Measurements from ENCODE around the gene SUN3. TPM values are rescaled to one million over a fixed set of nuclear protein-coding genes. Genes with fewer than 3 reads are reported as not detected.

SUN3 gene
- total RNA-seq, 2 experiments from 2014 or later: 0.95 TPM; not detected in 1

DNA sequence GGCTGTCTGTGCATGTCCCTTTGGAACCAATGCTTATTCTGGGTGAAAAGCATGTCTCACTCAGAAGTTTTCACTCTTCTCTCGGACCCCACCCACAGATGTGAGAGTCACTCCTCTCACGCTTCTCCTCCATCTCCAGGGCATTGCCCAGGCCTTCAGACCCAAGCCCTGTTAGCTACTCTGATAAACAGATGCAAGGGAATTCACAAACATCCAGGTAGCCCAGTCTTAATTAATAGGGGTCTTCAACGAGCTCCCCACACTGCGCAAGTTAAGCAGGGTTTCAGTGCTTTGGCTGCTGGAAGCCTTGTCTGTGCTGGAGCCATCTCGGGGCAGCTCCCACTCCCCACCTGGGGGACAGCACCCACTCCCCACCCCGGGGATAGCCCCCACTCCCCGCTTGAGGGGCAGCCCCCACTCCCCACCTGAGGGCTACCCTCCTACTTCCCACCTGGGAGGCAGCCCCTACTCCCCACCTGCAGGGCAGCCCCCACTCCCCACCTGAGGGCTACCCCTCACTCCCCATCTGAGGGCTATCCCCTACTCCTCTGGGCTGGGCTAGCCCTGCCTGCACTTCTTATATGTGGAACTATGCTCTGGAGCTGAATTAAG, 89.4 kb downstream of the SUN3 start:
- DNase-seq: no peak
- intact Hi-C loops (cut with micrococcal nuclease): loop anchor here (10.0 kb wide), 1 partner anchor 65 kb away; no protein-coding TSS in a partner anchor
- Mint-ChIP-seq H3K4me1 (ENCODE audit: low read depth) (peaks cover 5% of the 10 kb centered on the region), H3K27me3 (no peaks in the 10 kb centered on the region), H3K36me3 (ENCODE audit: low read depth) (no peaks in the 10 kb centered on the region), H3K4me3 (no peak overlapping the region), H3K9me3 (no peaks in the 10 kb centered on the region), H3K27ac (no peak overlapping the region)
- no peak for TF ChIP-seq CTCF (IDR thresholded peaks at IDR 0.05)
- ATAC-seq: no peak
- CTCF ChIA-PET: interaction anchor here (0.9 to 4.1 kb wide), 3 partner anchors 17 to 674 kb away, joined by 3 to 17 read pairs (median 3); no protein-coding TSS in a partner anchor
- POLR2A ChIA-PET: no interaction called here

- no peaks in the 10 kb centered on the region for H3K9me3 Mint-ChIP-seq
- H3K4me1 Mint-ChIP-seq (ENCODE audit: low read depth): peaks cover 5% of the 10 kb centered on the region
- ChIA-PET POLR2A (no interaction called here), CTCF (interaction anchor here (0.9 to 4.1 kb wide), 5 partner anchors 11 to 673 kb away, joined by 3 to 17 read pairs (median 3); no protein-coding TSS in a partner anchor)
- no peak overlapping the region for H3K27ac Mint-ChIP-seq
- no peaks in the 10 kb centered on the region for H3K27me3 Mint-ChIP-seq
- H3K4me3 Mint-ChIP-seq: no peak overlapping the region
- TF ChIP-seq CTCF (IDR thresholded peaks at IDR 0.05): no peak
- no peak for ATAC-seq
- intact Hi-C loops (cut with micrococcal nuclease): loop anchor here (10.0 kb wide), 1 partner anchor 64 kb away; no protein-coding TSS in a partner anchor
- no peak for DNase-seq
- H3K36me3 Mint-ChIP-seq (ENCODE audit: low read depth): no peaks in the 10 kb centered on the region
These were observed 90.2 kb downstream of the SUN3 start for GRCh38 chr7:47938574-47939165.

DNA sequence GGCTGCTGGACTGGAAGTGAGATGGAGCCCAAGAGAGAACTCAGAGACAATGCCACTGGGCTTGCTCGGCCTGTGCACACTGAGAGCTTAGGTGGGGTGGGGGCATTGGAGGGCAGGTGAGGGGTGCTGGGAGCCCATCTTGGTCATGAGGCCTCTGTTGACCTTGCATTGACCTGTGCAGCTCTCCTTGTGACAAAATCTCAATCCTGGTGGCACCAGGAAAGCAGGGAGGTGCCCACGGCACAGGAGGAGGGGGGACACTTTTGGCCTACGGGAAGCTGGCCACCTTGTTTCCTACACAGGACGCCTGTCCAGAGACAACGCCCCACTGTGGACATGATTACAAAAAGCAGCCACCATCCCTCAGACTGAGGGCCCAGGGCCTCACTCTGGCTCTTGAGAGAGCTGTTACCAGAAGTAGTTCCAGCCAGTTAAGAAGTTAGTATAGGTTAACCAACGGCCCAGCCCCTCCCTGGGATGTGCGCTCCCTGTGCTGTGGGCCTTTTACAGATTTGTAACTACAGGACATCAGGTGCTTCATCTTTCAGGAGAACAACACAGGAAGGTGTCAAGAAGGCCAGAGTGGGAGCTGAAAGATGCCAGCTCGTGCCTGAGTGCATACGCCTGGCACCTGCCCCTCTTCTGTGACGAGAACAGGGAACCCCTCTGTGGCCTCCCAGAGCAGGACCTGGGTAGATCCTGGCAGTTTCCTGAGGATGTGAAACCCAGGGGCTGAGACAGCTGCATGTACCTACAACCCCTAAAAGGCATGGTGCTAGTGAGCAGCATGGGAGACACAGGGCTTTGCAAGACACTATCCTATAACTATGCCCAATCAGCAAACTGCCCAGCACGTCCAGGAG, 91.0 kb downstream of the SUN3 start:
- no peak for TF ChIP-seq CTCF (IDR thresholded peaks at IDR 0.05)
- ChIA-PET CTCF (interaction anchor here (1.0 to 4.1 kb wide), 3 partner anchors 12 to 173 kb away, joined by 3 to 17 read pairs (median 3); no protein-coding TSS in a partner anchor), POLR2A (no interaction called here)
- H3K27ac Mint-ChIP-seq: no peak overlapping the region
- H3K4me3 Mint-ChIP-seq: no peak overlapping the region
- H3K4me1 Mint-ChIP-seq (ENCODE audit: low read depth): peaks cover 5% of the 10 kb centered on the region
- ATAC-seq: no peak
- no peaks in the 10 kb centered on the region for H3K9me3 Mint-ChIP-seq
- DNase-seq: no peak
- H3K27me3 Mint-ChIP-seq: no peaks in the 10 kb centered on the region
- intact Hi-C loops (cut with micrococcal nuclease): loop anchor here (10.0 kb wide), 1 partner anchor 63 kb away; no protein-coding TSS in a partner anchor
- H3K36me3 Mint-ChIP-seq (ENCODE audit: low read depth): no peaks in the 10 kb centered on the region

Other genes starting within 250 kb of the SUN3 start
- gene PKD1L1, start 80.6 kb downstream of the SUN3 start, total RNA-seq: under 1 TPM; 0.09 to 0.20 TPM
- gene HUS1, start 49.5 kb downstream of the SUN3 start, total RNA-seq: 10 to 100 TPM; 37.1 to 43.5 TPM
- gene C7orf57, start 6.4 kb upstream of the SUN3 start, total RNA-seq: under 1 TPM; 0.74 to 0.83 TPM
- gene UPP1, start 60.2 kb upstream of the SUN3 start, total RNA-seq: 10 to 100 TPM; 89.6 to 93.3 TPM
- not detected for gene ABCA13, start 142.4 kb upstream of the SUN3 start, total RNA-seq

Data from activated CD8-positive, alpha-beta T cell treated with anti-CD3 and anti-CD28 coated beads for 36 hours (primary cell).